OCI-LY1 (cell line): ENCODE data around the gene KCNT2.

Experiments
- EZH2 ChIP-seq: fragments of 200-600 bp; sonication (generic), shearing (Covaris generic); IDR thresholded peaks from 2 replicates; pipeline ENCODE4 v1.8.0; 2017; ENCODE audit warnings: borderline replicate concordance, mixed run types, mild to moderate bottlenecking, antibody characterized with exemption, low read length, moderate library complexity, mixed read lengths
- TF ChIP-seq, protein P1 (sequence below): fragments of 200-600 bp; sonication (generic), shearing (Covaris generic); IDR thresholded peaks from 2 replicates; pipeline ENCODE4 v1.5.1; 2017; ENCODE audit warnings: mild to moderate bottlenecking, antibody characterized with exemption, low read length, moderate library complexity, mixed read lengths

DNA sequence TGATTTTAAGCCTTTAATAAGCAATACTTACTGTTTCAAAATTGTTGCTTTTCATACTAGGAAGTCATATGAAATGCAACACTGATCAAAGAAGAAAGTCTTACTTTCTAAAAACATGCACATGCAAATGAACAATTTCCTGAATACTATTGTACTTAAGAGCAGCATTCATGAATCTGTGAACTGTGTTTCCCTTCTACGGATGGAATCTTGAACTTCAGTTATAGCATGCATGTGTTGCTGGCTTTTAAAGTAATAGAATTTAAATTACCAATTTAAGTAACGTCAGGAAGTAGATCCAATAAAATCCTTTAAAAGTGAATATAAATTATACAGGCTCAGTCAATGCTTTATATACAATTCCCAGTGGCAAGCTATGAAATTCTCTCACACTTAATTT, 348.9 kb downstream of the KCNT2 start:
- TF ChIP-seq, protein P1, sequence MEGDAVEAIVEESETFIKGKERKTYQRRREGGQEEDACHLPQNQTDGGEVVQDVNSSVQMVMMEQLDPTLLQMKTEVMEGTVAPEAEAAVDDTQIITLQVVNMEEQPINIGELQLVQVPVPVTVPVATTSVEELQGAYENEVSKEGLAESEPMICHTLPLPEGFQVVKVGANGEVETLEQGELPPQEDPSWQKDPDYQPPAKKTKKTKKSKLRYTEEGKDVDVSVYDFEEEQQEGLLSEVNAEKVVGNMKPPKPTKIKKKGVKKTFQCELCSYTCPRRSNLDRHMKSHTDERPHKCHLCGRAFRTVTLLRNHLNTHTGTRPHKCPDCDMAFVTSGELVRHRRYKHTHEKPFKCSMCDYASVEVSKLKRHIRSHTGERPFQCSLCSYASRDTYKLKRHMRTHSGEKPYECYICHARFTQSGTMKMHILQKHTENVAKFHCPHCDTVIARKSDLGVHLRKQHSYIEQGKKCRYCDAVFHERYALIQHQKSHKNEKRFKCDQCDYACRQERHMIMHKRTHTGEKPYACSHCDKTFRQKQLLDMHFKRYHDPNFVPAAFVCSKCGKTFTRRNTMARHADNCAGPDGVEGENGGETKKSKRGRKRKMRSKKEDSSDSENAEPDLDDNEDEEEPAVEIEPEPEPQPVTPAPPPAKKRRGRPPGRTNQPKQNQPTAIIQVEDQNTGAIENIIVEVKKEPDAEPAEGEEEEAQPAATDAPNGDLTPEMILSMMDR: no peak
- TF ChIP-seq EZH2: no peak
